Endodermal cell (in vitro differentiated cells): Measurements from ENCODE around the gene PDE8A. TPM values are rescaled to one million over a fixed set of nuclear protein-coding genes. Genes with fewer than 3 reads are reported as not detected.

Experiments used
- DNase-seq: peaks from one replicate; pipeline ENCODE4 v3.0.0-alpha.2; 2017
- H3K27ac ChIP-seq: 2 replicates; pipeline ENCODE4 v1.5.1; 2013; ENCODE audit warnings: mild to moderate bottlenecking, low read depth, low read length, moderate library complexity
- H3K27me3 ChIP-seq: 2 replicates; pipeline ENCODE4 v1.6.1; 2013; ENCODE audit warnings: mild to moderate bottlenecking, low read length, moderate library complexity; ENCODE audit not compliant: insufficient read depth, control insufficient read depth, poor library complexity, severe bottlenecking
- H3K36me3 ChIP-seq: 2 replicates; pipeline ENCODE4 v1.7.0; 2013; ENCODE audit warnings: mild to moderate bottlenecking, low read length, moderate library complexity; ENCODE audit not compliant: control insufficient read depth, insufficient read depth
- H3K4me1 ChIP-seq: one replicate; pipeline ENCODE4 v1.7.0; 2013; ENCODE audit warnings: low read length; ENCODE audit not compliant: control insufficient read depth, insufficient read depth
- H3K4me3 ChIP-seq: 2 replicates; pipeline ENCODE4 v1.5.1; 2013; ENCODE audit warnings: mild to moderate bottlenecking, low read length, moderate library complexity
- H3K9ac ChIP-seq: 2 replicates; pipeline ENCODE4 v1.6.1; 2013; ENCODE audit warnings: mild to moderate bottlenecking, low read length, moderate library complexity; ENCODE audit not compliant: poor library complexity, severe bottlenecking; ENCODE audit errors: extremely low read depth
- H3K9me3 ChIP-seq: 2 replicates; pipeline ENCODE4 v1.6.1; 2013; ENCODE audit warnings: mild to moderate bottlenecking, low read length, moderate library complexity; ENCODE audit not compliant: control insufficient read depth
- H3K27ac Mint-ChIP-seq: 2 replicates; pipeline ENCODE4 v1.8.0; 2020; ENCODE audit warnings: mixed read lengths
- H3K27me3 Mint-ChIP-seq: 2 replicates; pipeline ENCODE4 v1.8.0; 2021; ENCODE audit warnings: mild to moderate bottlenecking, mixed read lengths; ENCODE audit not compliant: insufficient read depth
- H3K36me3 Mint-ChIP-seq: 2 replicates; pipeline ENCODE4 v1.8.0; 2020; ENCODE audit warnings: low read depth, mixed read lengths
- H3K4me1 Mint-ChIP-seq: 2 replicates; pipeline ENCODE4 v1.8.0; 2020; ENCODE audit warnings: mixed read lengths
- H3K4me3 Mint-ChIP-seq: 2 replicates; pipeline ENCODE4 v1.8.0; 2020; ENCODE audit warnings: mild to moderate bottlenecking, moderate library complexity, mixed read lengths
- H3K9me3 Mint-ChIP-seq: 2 replicates; pipeline ENCODE4 v1.8.0; 2020; ENCODE audit warnings: mild to moderate bottlenecking, mixed read lengths
- WGBS, 2 experiments: methylation state at CpG; one replicate each; pipeline versions ENCODE4 v1.1.5 to v1.1.7; 2013; ENCODE audit warnings: missing lambda C conversion rate in 2 of 2, mixed read lengths in 1 of 2; ENCODE audit not compliant: insufficient coverage in 1 of 2, insufficient read length in 1 of 2; 5-methylcytosine and 5-hydroxymethylcytosine counted together
- total RNA-seq, 2 donors: library from RNA; stranded (reverse); fragmentation: NEBNext Ultra II Directional in 1 of 2; extraction: Animal tissue kit (Norgen Biotek cat#: 25700) in 1 of 2; gene quantifications; 2 replicates in 1 of 2; 3 replicates in 1 of 2; pipeline ENCODE4 v1.2.1, GENCODE V29; 2021
- TF ChIP-seq, protein P1 (sequence below): fragments of 200-600 bp; sonication (generic); conservative IDR thresholded peaks from 2 replicates; pipeline ENCODE4 v1.5.0; 2021; ENCODE audit warnings: antibody characterized with exemption, mild to moderate bottlenecking

Gene PDE8A
- total RNA-seq, 2 donors from 2014 or later, result 14.8 to 15.2 TPM

DNA sequence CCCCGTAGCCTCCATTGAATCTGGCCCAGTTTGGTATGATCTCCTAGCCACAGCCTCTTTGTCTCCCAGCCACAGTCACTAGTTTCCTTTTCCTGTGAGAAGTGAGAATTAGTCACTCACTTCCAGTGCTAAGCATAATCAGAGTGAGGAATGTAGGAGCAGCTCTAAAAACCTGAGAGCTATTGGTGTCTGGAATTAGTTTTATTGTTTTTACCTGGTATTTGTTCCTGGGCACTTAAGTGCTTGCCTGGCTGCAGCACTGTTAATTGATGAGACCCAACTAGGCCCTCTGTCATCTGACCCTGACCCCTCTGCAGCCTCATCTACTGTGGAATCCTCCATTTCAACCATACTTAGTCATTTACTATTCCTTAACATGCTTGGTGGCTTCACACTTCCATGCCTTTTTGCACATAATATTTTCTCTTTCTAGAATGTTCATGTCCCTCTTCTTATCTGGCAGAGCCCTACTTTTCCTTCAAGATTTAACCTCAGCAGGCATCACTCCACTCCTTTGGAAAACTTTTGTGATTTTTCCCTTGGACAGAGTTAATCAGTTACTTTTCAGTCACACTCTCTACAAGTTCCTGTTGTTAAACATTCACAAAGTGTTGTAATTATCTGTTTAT lies 48.8 kb downstream of the PDE8A start:
- TF ChIP-seq, protein P1, sequence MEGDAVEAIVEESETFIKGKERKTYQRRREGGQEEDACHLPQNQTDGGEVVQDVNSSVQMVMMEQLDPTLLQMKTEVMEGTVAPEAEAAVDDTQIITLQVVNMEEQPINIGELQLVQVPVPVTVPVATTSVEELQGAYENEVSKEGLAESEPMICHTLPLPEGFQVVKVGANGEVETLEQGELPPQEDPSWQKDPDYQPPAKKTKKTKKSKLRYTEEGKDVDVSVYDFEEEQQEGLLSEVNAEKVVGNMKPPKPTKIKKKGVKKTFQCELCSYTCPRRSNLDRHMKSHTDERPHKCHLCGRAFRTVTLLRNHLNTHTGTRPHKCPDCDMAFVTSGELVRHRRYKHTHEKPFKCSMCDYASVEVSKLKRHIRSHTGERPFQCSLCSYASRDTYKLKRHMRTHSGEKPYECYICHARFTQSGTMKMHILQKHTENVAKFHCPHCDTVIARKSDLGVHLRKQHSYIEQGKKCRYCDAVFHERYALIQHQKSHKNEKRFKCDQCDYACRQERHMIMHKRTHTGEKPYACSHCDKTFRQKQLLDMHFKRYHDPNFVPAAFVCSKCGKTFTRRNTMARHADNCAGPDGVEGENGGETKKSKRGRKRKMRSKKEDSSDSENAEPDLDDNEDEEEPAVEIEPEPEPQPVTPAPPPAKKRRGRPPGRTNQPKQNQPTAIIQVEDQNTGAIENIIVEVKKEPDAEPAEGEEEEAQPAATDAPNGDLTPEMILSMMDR, result no peak
- no peak for DNase-seq
- Mint-ChIP-seq H3K9me3 (no peaks in the 10 kb centered on the region), H3K27ac (peak overlapping the region; percentile 69), H3K36me3 (no peaks in the 10 kb centered on the region), H3K27me3 (no peaks in the 10 kb centered on the region), H3K4me3 (no peak overlapping the region), H3K4me1 (peaks cover 38% of the 10 kb centered on the region)
- Histone ChIP-seq H3K9ac (no peak overlapping the region), H3K27ac (no peak overlapping the region), H3K9me3 (no peaks in the 10 kb centered on the region), H3K36me3 (no peaks in the 10 kb centered on the region), H3K4me1 (peaks cover 16% of the 10 kb centered on the region), H3K27me3 (no peaks in the 10 kb centered on the region), H3K4me3 (no peak overlapping the region)
- 95% methylated on average over 1 of the region's 1 CpG; no CpG with 5 or more reads in 1 of the 2 experiments for WGBS, 2 experiments

DNA sequence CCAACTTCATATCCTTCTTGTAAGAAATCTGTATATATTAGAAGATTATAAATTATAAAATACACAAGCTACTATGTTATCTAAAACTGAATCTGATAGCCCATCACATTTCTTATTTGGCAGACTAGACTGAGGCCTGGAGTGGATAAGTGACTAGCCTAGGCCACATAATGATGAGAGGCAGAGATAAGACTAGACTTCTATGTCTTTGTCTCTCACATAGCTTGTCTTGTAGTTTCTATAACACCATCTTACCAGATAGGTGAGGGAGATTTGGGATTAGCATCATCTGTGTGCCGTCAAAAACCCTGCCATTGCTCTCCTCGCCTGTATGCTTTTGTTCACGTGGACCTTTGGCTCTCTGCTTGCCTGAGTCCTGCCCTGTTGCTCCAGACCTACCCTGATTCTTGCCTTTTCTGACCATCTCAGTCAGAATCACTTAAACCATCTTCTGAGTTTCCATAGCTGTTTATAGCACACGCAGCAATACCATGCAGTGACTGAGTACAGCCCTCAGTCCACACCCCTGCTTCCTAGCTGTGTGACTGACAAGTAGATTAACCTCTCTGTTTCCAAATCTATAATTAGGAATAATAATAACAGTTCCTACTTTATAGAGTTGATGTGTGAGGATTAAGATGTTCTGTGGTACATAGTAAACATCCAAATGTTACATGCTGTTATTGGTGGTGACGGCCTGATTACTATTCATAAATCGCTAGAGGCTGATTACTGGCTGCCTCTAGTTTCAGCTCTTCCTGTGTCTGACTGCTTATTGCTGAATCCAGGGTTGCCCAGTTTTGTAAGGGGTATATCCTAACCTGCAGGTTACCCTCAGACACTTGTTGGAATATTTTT lies 49.7 kb downstream of the PDE8A start:
- DNase-seq, result no peak
- WGBS, 2 experiments, result 87 to 91% methylated on average over 5 to 6 of the region's 6 CpGs

DNA sequence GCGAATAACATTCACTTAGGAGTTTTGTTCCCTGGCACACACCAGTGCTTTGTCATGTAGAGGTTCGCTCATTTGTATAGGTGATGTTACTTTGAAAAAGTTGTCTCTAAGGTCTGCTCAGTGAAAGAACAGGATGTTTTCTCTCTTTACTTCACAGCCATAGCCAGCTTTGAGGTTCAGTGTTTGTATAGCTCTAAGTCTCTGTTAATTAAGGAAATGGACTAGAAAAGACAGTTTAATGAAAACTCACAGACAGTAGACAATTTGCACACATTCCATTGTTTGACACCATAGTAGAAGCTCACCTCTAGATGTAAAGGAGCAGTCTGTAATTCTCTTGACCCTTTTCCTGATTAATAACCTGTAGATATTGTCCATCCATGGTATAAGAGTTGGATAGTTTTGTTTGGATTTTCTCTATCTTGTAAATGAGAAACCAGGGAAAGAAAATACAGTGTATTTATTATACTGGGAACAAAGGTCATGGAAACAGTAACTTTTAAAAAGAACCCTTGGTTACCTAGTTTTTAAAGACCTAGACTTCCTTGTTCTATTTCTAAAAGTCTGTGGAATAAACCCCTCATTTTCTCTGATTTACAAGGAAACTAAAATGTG lies 50.4 kb downstream of the PDE8A start:
- WGBS, 2 experiments, result 60 to 65% methylated on average over 1 to 2 of the region's 2 CpGs

More for the DNA sequence above, 49.7 kb downstream of the PDE8A start:
- Mint-ChIP-seq H3K9me3 (no peaks in the 10 kb centered on the region), H3K27me3 (no peaks in the 10 kb centered on the region), H3K4me3 (no peak overlapping the region), H3K4me1 (peaks cover 32% of the 10 kb centered on the region), H3K27ac (no peak overlapping the region), H3K36me3 (no peaks in the 10 kb centered on the region)
- no peaks in the 10 kb centered on the region for H3K36me3 ChIP-seq
- no peak overlapping the region for H3K4me3 ChIP-seq
- no peaks in the 10 kb centered on the region for H3K9me3 ChIP-seq
- H3K4me1 ChIP-seq, result peaks cover 8% of the 10 kb centered on the region
- H3K9ac ChIP-seq, result no peak overlapping the region
- TF ChIP-seq, protein P1, result no peak
- H3K27me3 ChIP-seq, result no peaks in the 10 kb centered on the region
- H3K27ac ChIP-seq, result no peak overlapping the region

More for the DNA sequence above, 50.4 kb downstream of the PDE8A start:
- H3K4me1 Mint-ChIP-seq, result peaks cover 33% of the 10 kb centered on the region
- no peaks in the 10 kb centered on the region for H3K36me3 Mint-ChIP-seq
- no peak overlapping the region for H3K27ac ChIP-seq
- H3K9me3 Mint-ChIP-seq, result no peaks in the 10 kb centered on the region
- no peaks in the 10 kb centered on the region for H3K9me3 ChIP-seq
- H3K27me3 ChIP-seq, result no peaks in the 10 kb centered on the region
- H3K27ac Mint-ChIP-seq, result no peak overlapping the region
- H3K4me1 ChIP-seq, result peaks cover 10% of the 10 kb centered on the region
- no peaks in the 10 kb centered on the region for H3K36me3 ChIP-seq
- no peaks in the 10 kb centered on the region for H3K27me3 Mint-ChIP-seq
- TF ChIP-seq, protein P1, result no peak
- H3K4me3 ChIP-seq, result no peak overlapping the region
- H3K4me3 Mint-ChIP-seq, result no peak overlapping the region
- no peak overlapping the region for H3K9ac ChIP-seq
- DNase-seq, result no peak
